GM10266 (cell line): Measurements from ENCODE around the gene BTBD8.
"Not testable (repeated sequence)": the region's sequence is repeated elsewhere in the genome, so short reads cannot be mapped to it uniquely, and the experiment has no call there.

Experiments
- DNase-seq: peaks from one replicate; pipeline ENCODE4 v3.0.0; 2012; ENCODE audit errors: extremely low spot score
- CTCF ChIP-seq: IDR thresholded peaks from 2 replicates; pipeline ENCODE4 v1.5.1; 2012; ENCODE audit warnings: mild to moderate bottlenecking, low read depth; ENCODE audit not compliant: control insufficient read depth, insufficient read depth; ENCODE audit errors: missing control alignments

BTBD8 gene

GRCh38 chr1:92045766-92046495 lies 34.2 kb upstream of the BTBD8 start:
- no peak for TF ChIP-seq CTCF
- DNase-seq = no peak

- no peak for DNase-seq
- no peak for TF ChIP-seq CTCF
Measured at GRCh38 chr1:92051948-92052347, 28.2 kb upstream of the BTBD8 start.

GRCh38 chr1:92065042-92065441 lies 15.1 kb upstream of the BTBD8 start:
- TF ChIP-seq CTCF = no peak
- DNase-seq = no peak

GRCh38 chr1:92066321-92066720 lies 13.8 kb upstream of the BTBD8 start:
- no peak for TF ChIP-seq CTCF
- no peak for DNase-seq

- DNase-seq = no peak
- TF ChIP-seq CTCF = no peak
Measured at GRCh38 chr1:92070892-92071291, 9.3 kb upstream of the BTBD8 start.

GRCh38 chr1:92074446-92074845 lies 5.7 kb upstream of the BTBD8 start:
- DNase-seq = not testable (repeated sequence)

- no peak for TF ChIP-seq CTCF
- no peak for DNase-seq
Measured at GRCh38 chr1:92075311-92075710, 4.8 kb upstream of the BTBD8 start, which contains the start of gene SETSIP. TSS of gene SETSIP (minus strand) at chr1:92075411. CDS start at chr1:92075411, 0 bp downstream.

GRCh38 chr1:92076363-92076762 lies 3.8 kb upstream of the BTBD8 start:
- no peak for DNase-seq
- no peak for TF ChIP-seq CTCF

- DNase-seq = not testable (repeated sequence)
Measured at GRCh38 chr1:92078077-92078476, 2.1 kb upstream of the BTBD8 start.
